ENCODE data around the gene KMT2B. TPM values are rescaled to one million over a fixed set of nuclear protein-coding genes. Genes with fewer than 3 reads are reported as not detected.

Gene KMT2B
- total and polyA plus RNA-seq, 2 experiments from 2014 or later = 15.8 to 49.8 TPM

- no peak for TF ChIP-seq NANOG (IDR thresholded peaks at IDR 0.05; ENCODE audit: borderline replicate concordance)
- TF ChIP-seq JUNB (IDR thresholded peaks at IDR 0.05; ENCODE audit: unreplicated experiment) = no peak
- TF ChIP-seq ETS1 (IDR thresholded peaks at IDR 0.05) = no peak
- no peak for TF ChIP-seq ZNF114 (CRISPR knock-in tag; IDR thresholded peaks at IDR 0.05)
- TF ChIP-seq EZH2 (IDR thresholded peaks at IDR 0.05; ENCODE audit: low read depth, unreplicated experiment) = no peak
- TF ChIP-seq ZNF331 (CRISPR knock-in tag; IDR thresholded peaks at IDR 0.05; ENCODE audit: low read depth) = no peak
- no peak for TF ChIP-seq POLR2AphosphoS5 (IDR thresholded peaks at IDR 0.05; ENCODE audit: low read depth)
- TF ChIP-seq STAT1 (IDR thresholded peaks at IDR 0.05; ENCODE audit: unreplicated experiment) = no peak
Observed at GRCh38 chr19:35752746-35753350, 35.0 kb downstream of the KMT2B start (continued).

GRCh38 chr19:35753634-35754369 is 36.0 kb downstream of the KMT2B start:
- Histone ChIP-seq H3F3A (replicated peaks; ENCODE audit: low read depth) (0 out of 2 replicates have a peak, but pooled peaks cover 6% of the 10 kb centered on the region), H3K79me2 (replicated peaks; ENCODE audit: insufficient read depth) (peaks cover 3% of the 10 kb centered on the region), H3K36me3 (ENCODE audit: insufficient read depth) (no peaks in the 10 kb centered on the region), H3K9me2 (ENCODE audit: insufficient read depth) (no peaks in the 10 kb centered on the region), H3K27me3 (ENCODE audit: insufficient read depth) (peaks cover 28% of the 10 kb centered on the region), H3K4me3 (no peak overlapping the region), H3K4me1 (ENCODE audit: insufficient read depth) (peaks cover 10% of the 10 kb centered on the region), H2AFZ (no peak overlapping the region), H3K4me2 (no peak overlapping the region), H4K20me1 (replicated peaks; ENCODE audit: insufficient read depth) (no peaks in the 10 kb centered on the region), H3K27ac (ENCODE audit: low read depth) (no peak overlapping the region)
- DNase-seq (ENCODE audit: low spot score) (no peak), ATAC-seq (no peak)
- no peaks in the 10 kb centered on the region for H3K36me3 Mint-ChIP-seq (ENCODE audit: low read depth)
- H3K4me1 Mint-ChIP-seq = peaks cover 15% of the 10 kb centered on the region
- no peaks in the 10 kb centered on the region; the same call in 2 of the 3 replicates for H3K9me3 Mint-ChIP-seq
- H3K27me3 Mint-ChIP-seq (ENCODE audit: insufficient read depth, low read depth, poor library complexity) = peaks cover 38% of the 10 kb centered on the region
- H3K27ac Mint-ChIP-seq = no peak overlapping the region
- H3K4me3 Mint-ChIP-seq = no peak overlapping the region; the same call in 2 of the 3 replicates
- no peak for TF ChIP-seq REST (IDR thresholded peaks at IDR 0.05; ENCODE audit: unreplicated experiment)
- no peak for TF ChIP-seq CTCF (conservative IDR thresholded peaks at IDR 0.05; ENCODE audit: low read depth in 2 of 2)
- no peak for TF ChIP-seq CREB1 (CRISPR knock-in tag; IDR thresholded peaks at IDR 0.05; ENCODE audit: low read depth)
- no peak for TF ChIP-seq STAT1 (IDR thresholded peaks at IDR 0.05; ENCODE audit: unreplicated experiment)
- TF ChIP-seq ZNF462 (CRISPR knock-in tag; IDR thresholded peaks at IDR 0.05) = no peak
